Measurements from ENCODE around the gene FILIP1L.

DNA sequence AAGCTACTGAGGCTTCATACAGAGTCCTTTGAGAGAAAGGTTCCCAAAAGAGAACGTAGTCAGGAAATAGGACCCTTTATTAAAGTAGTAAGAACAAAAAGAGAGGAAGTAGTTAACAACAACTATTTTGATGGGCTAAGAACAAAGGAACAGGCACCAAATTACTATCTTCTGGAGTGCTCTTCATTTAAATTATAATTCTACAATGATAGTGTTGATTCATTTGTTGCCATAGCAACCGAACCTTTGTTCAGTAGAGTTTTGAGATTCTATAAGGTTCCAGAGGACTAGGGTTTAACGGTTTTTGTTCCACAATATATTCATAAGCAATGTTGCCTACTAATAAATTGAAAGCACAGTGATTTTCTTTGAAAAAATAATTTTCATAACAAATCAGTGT, 217.8 kb downstream of the FILIP1L start:
- TF ChIP-seq CTCF (IDR thresholded peaks at IDR 0.05) (no peak), POLR2A (IDR thresholded peaks at IDR 0.05) (no peak), POLR2AphosphoS5 (IDR thresholded peaks at IDR 0.05; ENCODE audit: insufficient read depth in 1 of 2, low read depth in 1 of 2) (no peak)

Measured in vagina (tissue), 2 donors.